ENCODE data around the gene AKNA.
A peak's percentile ranks its signal among the peaks of the same experiment; 100 is the strongest.

Gene AKNA

DNA sequence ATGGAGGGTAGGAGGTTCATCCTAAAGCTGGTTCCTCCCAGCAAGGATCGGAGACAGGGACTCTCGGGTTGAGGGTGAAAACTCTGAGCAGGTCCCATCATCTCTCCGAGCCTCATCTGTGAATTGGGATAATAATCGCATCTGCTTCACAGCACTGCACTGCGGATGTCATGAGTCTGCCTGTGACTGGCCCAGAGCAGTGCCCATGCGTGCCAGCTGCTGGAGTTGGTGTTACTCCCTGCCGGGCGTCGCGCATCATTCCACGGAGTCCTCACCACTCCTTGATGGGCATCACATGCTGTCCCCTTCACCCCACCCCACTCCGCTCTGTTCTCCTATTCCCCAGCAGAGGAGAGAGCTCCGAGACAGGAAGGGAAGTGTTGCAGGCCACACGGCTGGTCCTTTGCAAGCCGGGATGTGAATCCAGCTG, 100.0 kb downstream of the AKNA start:
- no peak for DNase-seq
- TF ChIP-seq, protein P1, sequence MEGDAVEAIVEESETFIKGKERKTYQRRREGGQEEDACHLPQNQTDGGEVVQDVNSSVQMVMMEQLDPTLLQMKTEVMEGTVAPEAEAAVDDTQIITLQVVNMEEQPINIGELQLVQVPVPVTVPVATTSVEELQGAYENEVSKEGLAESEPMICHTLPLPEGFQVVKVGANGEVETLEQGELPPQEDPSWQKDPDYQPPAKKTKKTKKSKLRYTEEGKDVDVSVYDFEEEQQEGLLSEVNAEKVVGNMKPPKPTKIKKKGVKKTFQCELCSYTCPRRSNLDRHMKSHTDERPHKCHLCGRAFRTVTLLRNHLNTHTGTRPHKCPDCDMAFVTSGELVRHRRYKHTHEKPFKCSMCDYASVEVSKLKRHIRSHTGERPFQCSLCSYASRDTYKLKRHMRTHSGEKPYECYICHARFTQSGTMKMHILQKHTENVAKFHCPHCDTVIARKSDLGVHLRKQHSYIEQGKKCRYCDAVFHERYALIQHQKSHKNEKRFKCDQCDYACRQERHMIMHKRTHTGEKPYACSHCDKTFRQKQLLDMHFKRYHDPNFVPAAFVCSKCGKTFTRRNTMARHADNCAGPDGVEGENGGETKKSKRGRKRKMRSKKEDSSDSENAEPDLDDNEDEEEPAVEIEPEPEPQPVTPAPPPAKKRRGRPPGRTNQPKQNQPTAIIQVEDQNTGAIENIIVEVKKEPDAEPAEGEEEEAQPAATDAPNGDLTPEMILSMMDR (IDR thresholded peaks at IDR 0.05; ENCODE audit: low read depth, low read length), result no peak
- no peak overlapping the region for H3K4me3 ChIP-seq (ENCODE audit: low read depth, low read length)
- H3K9me3 ChIP-seq, result no peaks in the 10 kb centered on the region
- peaks cover 3% of the 10 kb centered on the region; the same call in 1 of the 2 replicates for H3K27me3 ChIP-seq
- no peaks in the 10 kb centered on the region for H3K36me3 ChIP-seq
- H3K4me1 ChIP-seq, result no peaks in the 10 kb centered on the region

DNA sequence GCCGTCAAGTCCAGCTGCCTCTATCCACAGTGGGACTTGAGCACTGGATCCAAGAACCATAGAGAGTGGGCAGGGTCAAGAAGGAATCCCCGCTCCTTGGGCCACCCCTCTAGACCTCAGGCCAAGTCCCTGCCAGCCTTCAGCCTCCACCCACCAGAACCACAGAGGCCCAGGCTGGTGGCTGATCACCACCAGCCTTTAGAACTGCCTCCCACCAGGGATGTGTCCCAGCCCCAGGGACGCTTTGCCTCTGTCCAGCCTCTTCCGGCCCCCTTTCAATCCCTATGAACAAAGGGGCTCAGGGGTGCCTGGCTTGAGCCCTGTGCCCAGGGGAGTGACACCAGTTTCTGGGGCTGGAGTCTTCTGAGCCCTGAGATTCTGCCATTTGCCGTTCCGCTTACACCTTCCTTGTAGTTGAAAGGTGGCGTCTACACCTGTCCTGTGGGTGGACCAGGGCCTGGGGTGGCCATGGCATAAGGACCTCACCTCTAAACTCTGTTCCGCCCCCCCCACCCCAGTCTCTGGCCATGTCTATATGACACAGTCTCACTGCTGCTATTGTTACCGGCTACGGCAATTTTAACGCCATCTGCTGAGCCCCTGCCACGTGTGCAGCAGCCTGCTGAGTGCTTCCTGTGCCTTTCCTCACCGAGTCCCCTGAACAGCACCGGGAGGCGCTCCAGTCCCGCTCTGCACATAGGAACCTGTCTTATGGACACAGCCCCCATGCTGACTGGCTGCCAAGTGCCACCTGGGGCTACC, 100.6 kb downstream of the AKNA start:
- TF ChIP-seq, protein P1 (IDR thresholded peaks at IDR 0.05; ENCODE audit: low read depth, low read length), result no peak
- DNase-seq, result peak; percentile 8
- Histone ChIP-seq H3K4me3 (ENCODE audit: low read depth, low read length) (no peak overlapping the region), H3K9me3 (no peaks in the 10 kb centered on the region), H3K36me3 (no peaks in the 10 kb centered on the region), H3K27me3 (peaks cover 3% of the 10 kb centered on the region; the same call in 1 of the 2 replicates), H3K4me1 (peaks cover 4% of the 10 kb centered on the region; the same call in 1 of the 2 replicates)

DNA sequence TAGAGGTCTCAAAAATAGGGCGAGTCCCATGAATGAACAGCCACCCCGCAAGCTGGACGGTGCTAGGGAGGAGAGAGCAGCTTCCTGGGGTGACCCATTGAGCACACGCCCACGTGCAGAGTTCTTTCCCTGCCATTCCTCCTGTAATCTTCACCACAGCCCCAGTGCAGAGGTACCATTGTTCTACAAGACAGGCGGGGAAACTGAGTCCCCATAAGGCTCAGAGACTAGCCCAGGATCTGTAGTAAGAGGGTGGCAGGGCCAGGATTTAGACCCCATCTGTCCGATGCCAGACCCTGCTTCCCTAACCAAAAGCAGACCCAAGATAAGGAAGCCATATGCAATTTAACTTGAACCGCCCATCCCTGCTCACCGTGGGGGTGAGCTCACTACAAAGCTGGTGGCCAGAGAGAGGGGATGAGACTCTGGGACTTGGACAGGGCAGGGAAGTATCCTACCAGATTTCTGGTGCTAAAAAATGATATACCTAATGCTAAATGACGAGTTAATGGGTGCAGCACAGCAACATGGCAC, 101.6 kb downstream of the AKNA start:
- Histone ChIP-seq H3K27me3 (peaks cover 3% of the 10 kb centered on the region; the same call in 1 of the 2 replicates), H3K36me3 (no peaks in the 10 kb centered on the region), H3K4me1 (peaks cover 4% of the 10 kb centered on the region; the same call in 1 of the 2 replicates), H3K4me3 (ENCODE audit: low read depth, low read length) (no peak overlapping the region), H3K9me3 (no peaks in the 10 kb centered on the region)
- DNase-seq, result peak; percentile 33
- TF ChIP-seq, protein P1 (IDR thresholded peaks at IDR 0.05; ENCODE audit: low read depth, low read length), result no peak

DNA sequence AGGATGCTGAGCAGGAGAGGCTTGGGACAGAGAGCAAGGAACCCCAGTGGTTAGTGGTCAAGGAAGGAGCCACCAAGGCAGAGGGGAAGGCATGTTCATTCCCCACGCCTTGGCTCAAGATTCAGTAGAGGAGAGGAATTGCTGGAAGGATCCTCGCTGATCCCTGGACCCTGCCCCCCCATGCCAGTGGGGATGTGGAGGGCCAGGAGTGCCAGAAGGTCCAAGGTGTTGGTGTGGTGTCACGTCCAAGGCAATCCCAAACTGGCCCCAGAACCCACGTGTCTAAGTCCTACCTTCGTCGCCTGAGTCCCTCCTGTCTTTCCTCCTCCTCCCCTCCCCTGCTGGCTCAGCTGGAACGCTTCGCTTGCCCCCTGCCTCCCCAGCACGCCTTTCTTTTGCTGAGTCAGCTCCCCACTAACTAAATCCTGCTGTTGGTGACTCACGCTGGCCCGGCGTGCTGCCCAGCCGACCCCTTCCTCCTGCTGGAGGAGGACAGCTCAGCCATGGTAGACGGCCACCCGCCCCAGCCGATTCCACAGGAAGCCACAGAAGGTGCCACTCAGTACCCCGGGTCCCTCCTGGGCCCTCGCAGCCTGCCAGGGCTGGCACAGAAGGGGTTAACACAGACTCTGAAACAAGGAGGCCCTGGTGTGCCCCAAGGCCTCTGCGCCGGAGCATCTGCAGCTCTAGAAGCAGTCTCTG, 102.5 kb downstream of the AKNA start:
- peaks cover 4% of the 10 kb centered on the region; the same call in 1 of the 2 replicates for H3K4me1 ChIP-seq
- TF ChIP-seq, protein P1 (IDR thresholded peaks at IDR 0.05; ENCODE audit: low read depth, low read length), result no peak
- H3K9me3 ChIP-seq, result no peaks in the 10 kb centered on the region
- peak; percentile 38 for DNase-seq
- no peaks in the 10 kb centered on the region for H3K36me3 ChIP-seq
- H3K27me3 ChIP-seq, result no peaks in the 10 kb centered on the region
- no peak overlapping the region for H3K4me3 ChIP-seq (ENCODE audit: low read depth, low read length)

DNA sequence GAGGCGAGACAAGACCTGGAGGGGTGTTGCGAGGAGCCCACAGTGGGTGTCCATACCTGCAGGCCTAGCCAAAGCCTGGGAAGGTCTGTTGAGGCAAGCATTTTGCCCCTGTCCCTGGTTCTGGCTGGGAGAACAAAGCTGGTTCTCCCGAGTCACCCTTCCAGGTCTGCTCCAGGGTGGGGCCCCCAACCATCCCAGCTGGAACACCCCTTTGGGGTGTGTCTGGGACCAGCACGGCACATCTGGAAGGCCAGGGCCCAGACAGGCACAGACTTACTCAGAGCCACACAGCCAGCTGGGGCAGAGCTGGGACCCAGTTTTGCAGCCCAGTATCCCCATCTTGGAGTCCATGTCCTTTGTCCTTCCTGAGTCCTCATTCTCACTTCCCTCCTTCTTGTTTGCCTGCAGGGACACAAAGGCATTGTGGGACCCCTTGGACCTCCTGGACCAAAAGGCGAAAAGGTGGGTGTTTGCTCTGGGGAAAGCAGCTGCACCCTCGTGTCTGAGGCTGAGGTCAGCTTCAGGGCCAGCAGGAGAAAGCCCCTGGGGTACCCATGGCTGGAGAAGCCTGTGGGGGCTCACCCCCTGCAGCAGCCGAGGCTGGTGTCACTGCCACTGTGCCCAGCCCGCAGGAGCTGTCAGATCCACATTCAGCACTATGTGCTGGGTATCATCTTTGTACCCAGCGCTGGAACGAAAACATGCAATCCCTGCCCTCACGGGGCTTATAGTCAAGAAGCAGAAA, 103.3 kb downstream of the AKNA start:
- Histone ChIP-seq H3K4me3 (ENCODE audit: low read depth, low read length) (no peak overlapping the region), H3K9me3 (no peaks in the 10 kb centered on the region), H3K36me3 (no peaks in the 10 kb centered on the region), H3K4me1 (peaks cover 4% of the 10 kb centered on the region; the same call in 1 of the 2 replicates), H3K27me3 (no peaks in the 10 kb centered on the region)
- DNase-seq, result peak; percentile 4
- TF ChIP-seq, protein P1 (IDR thresholded peaks at IDR 0.05; ENCODE audit: low read depth, low read length), result no peak

Measured in BE2C (cell line).